Vagina (tissue), 2 donors: ENCODE measurements around the gene ARHGAP26. TPM values are rescaled to one million over a fixed set of nuclear protein-coding genes. Genes with fewer than 3 reads are reported as not detected.

Experiments used
- DNase-seq, 2 donors: peaks; one replicate each; pipeline ENCODE4 v3.0.0-alpha.2; 2017; ENCODE audit errors: extremely low spot score in 2 of 2
- H3K27ac ChIP-seq: fragments of 200-600 bp; sonication (generic); one replicate; pipeline ENCODE4 v1.5.1; 2019
- H3K27me3 ChIP-seq: fragments of 200-600 bp; sonication (generic); one replicate; pipeline ENCODE4 v1.5.1; 2019
- H3K36me3 ChIP-seq, 2 donors: fragments of 200-600 bp; sonication (generic); one replicate each; pipeline ENCODE4 v1.5.1; 2017 to 2019
- H3K4me1 ChIP-seq: fragments of 200-600 bp; sonication (generic); one replicate; pipeline ENCODE4 v1.5.1; 2019
- H3K4me3 ChIP-seq, 2 donors: fragments of 200-600 bp; sonication (generic); 1 replicate in 1 of 2; 2 replicates in 1 of 2; pipeline ENCODE4 v1.5.1; 2016 to 2019
- H3K9me3 ChIP-seq: fragments of 200-600 bp; sonication (generic); one replicate; pipeline ENCODE4 v1.5.1; 2019
- CTCF ChIP-seq, 3 experiments: fragments of 450-650 bp in 2 of 3; fragments of 200-600 bp in 1 of 3; sonication (generic) in 1 of 3; IDR thresholded peaks; one replicate each; pipeline ENCODE4 v1.5.1; 2017 to 2019; ENCODE audit warnings: antibody characterized with exemption in 3 of 3, mild to moderate bottlenecking in 2 of 3, moderate library complexity in 2 of 3
- POLR2A ChIP-seq, 2 donors: fragments of 450-650 bp; IDR thresholded peaks; one replicate each; pipeline ENCODE4 v1.6.1; 2017; ENCODE audit warnings: antibody characterized with exemption in 2 of 2, mild to moderate bottlenecking in 2 of 2, moderate library complexity in 2 of 2
- POLR2AphosphoS5 ChIP-seq, 2 donors: sonication (generic); formaldehyde crosslinking; IDR thresholded peaks; one replicate each; pipeline ENCODE4 v1.9.0; 2017; ENCODE audit warnings: antibody characterized with exemption in 2 of 2, mild to moderate bottlenecking in 2 of 2, low read depth in 1 of 2; ENCODE audit not compliant: insufficient read depth in 1 of 2
- intact Hi-C: fragments of 100-400 bp; cut with DNase I; formaldehyde crosslinking; loops from one replicate; pipeline ENCODE4 v1.15.1; 2023
- total RNA-seq: library from RNA; depleted of rRNA; stranded (reverse); fragments of >200 nt; gene quantifications from one replicate; pipeline ENCODE4 v1.2.3, GENCODE V29; 2016

The ARHGAP26 gene
- total RNA-seq, 1 donor from 2014 or later, result 42.5 TPM

- intact Hi-C loops, result no loop called here
- H3K9me3 ChIP-seq, result no peaks in the 10 kb centered on the region
- no peak overlapping the region for H3K4me3 ChIP-seq
- no peaks in the 10 kb centered on the region for H3K36me3 ChIP-seq
- peaks cover 55% of the 10 kb centered on the region for H3K4me1 ChIP-seq
- TF ChIP-seq POLR2AphosphoS5 (IDR thresholded peaks at IDR 0.05; ENCODE audit: insufficient read depth in 1 of 2, low read depth in 1 of 2) (no peak), POLR2A (IDR thresholded peaks at IDR 0.05) (no peak), CTCF (IDR thresholded peaks at IDR 0.05) (no peak)
- no peak for DNase-seq
- no peak overlapping the region for H3K27ac ChIP-seq
- H3K27me3 ChIP-seq, result no peaks in the 10 kb centered on the region
These were observed 51.0 kb downstream of the ARHGAP26 start for GRCh38 chr5:142821034-142821732.

- TF ChIP-seq POLR2AphosphoS5 (IDR thresholded peaks at IDR 0.05; ENCODE audit: insufficient read depth in 1 of 2, low read depth in 1 of 2) (no peak), CTCF (IDR thresholded peaks at IDR 0.05) (no peak), POLR2A (IDR thresholded peaks at IDR 0.05) (no peak)
These were observed 51.7 kb downstream of the ARHGAP26 start for GRCh38 chr5:142821733-142822487.

GRCh38 chr5:142823126-142823525 lies 52.9 kb downstream of the ARHGAP26 start:
- no peak overlapping the region for H3K4me3 ChIP-seq
- intact Hi-C loops, result no loop called here
- H3K36me3 ChIP-seq, result no peaks in the 10 kb centered on the region
- H3K4me1 ChIP-seq, result peaks cover 54% of the 10 kb centered on the region
- no peak overlapping the region for H3K27ac ChIP-seq
- H3K9me3 ChIP-seq, result no peaks in the 10 kb centered on the region
- no peak for TF ChIP-seq POLR2A (IDR thresholded peaks at IDR 0.05)
- TF ChIP-seq POLR2AphosphoS5 (IDR thresholded peaks at IDR 0.05; ENCODE audit: insufficient read depth in 1 of 2, low read depth in 1 of 2), result no peak
- no peak for TF ChIP-seq CTCF (IDR thresholded peaks at IDR 0.05)
- no peaks in the 10 kb centered on the region for H3K27me3 ChIP-seq
- DNase-seq, result no peak

More at GRCh38 chr5:142821733-142822487, 51.7 kb downstream of the ARHGAP26 start:
- H3K36me3 ChIP-seq, result no peaks in the 10 kb centered on the region
- no peaks in the 10 kb centered on the region for H3K9me3 ChIP-seq
- intact Hi-C loops, result no loop called here
- H3K4me1 ChIP-seq, result peaks cover 54% of the 10 kb centered on the region
- no peak overlapping the region for H3K27ac ChIP-seq
- no peak overlapping the region for H3K4me3 ChIP-seq
- H3K27me3 ChIP-seq, result no peaks in the 10 kb centered on the region
- no peak for DNase-seq

- Histone ChIP-seq H3K27ac (no peak overlapping the region), H3K27me3 (no peaks in the 10 kb centered on the region), H3K4me1 (peaks cover 54% of the 10 kb centered on the region), H3K4me3 (no peak overlapping the region), H3K36me3 (no peaks in the 10 kb centered on the region), H3K9me3 (no peaks in the 10 kb centered on the region)
- DNase-seq, result no peak
- no peak for TF ChIP-seq POLR2A (IDR thresholded peaks at IDR 0.05)
- TF ChIP-seq CTCF (IDR thresholded peaks at IDR 0.05), result no peak
- intact Hi-C loops, result no loop called here
These were observed 53.6 kb downstream of the ARHGAP26 start for GRCh38 chr5:142823806-142824205.

GRCh38 chr5:142824391-142824790 lies 54.2 kb downstream of the ARHGAP26 start:
- no peaks in the 10 kb centered on the region for H3K9me3 ChIP-seq
- DNase-seq, result no peak
- TF ChIP-seq CTCF (IDR thresholded peaks at IDR 0.05) (no peak), POLR2A (IDR thresholded peaks at IDR 0.05) (no peak), POLR2AphosphoS5 (IDR thresholded peaks at IDR 0.05; ENCODE audit: insufficient read depth in 1 of 2, low read depth in 1 of 2) (no peak)
- H3K4me1 ChIP-seq, result peaks cover 54% of the 10 kb centered on the region
- H3K27ac ChIP-seq, result no peak overlapping the region
- intact Hi-C loops, result no loop called here
- no peaks in the 10 kb centered on the region for H3K27me3 ChIP-seq
- H3K4me3 ChIP-seq, result no peak overlapping the region
- H3K36me3 ChIP-seq, result no peaks in the 10 kb centered on the region
